Neural crest cell (in vitro differentiated cells): Measurements from ENCODE around the gene TANC1. TPM values are rescaled to one million over a fixed set of nuclear protein-coding genes. Genes with fewer than 3 reads are reported as not detected.

Source experiments
- DNase-seq: peaks from one replicate; pipeline ENCODE4 v3.0.0; 2021; ENCODE audit warnings: low read depth, mixed read lengths, low spot score
- H3K27ac Mint-ChIP-seq: one replicate; pipeline ENCODE4 v1.8.0; 2021; ENCODE audit warnings: mild to moderate bottlenecking, mixed read lengths; ENCODE audit not compliant: unreplicated experiment
- H3K27me3 Mint-ChIP-seq: 2 replicates; pipeline ENCODE4 v1.8.0; 2021; ENCODE audit warnings: low read depth, mild to moderate bottlenecking, mixed read lengths
- H3K36me3 Mint-ChIP-seq: 2 replicates; pipeline ENCODE4 v1.8.0; 2021; ENCODE audit warnings: low read depth, mild to moderate bottlenecking, mixed read lengths
- H3K4me1 Mint-ChIP-seq: 2 replicates; pipeline ENCODE4 v1.8.0; 2021; ENCODE audit warnings: mixed read lengths
- H3K4me3 Mint-ChIP-seq: one replicate; pipeline ENCODE4 v1.8.0; 2021; ENCODE audit warnings: mild to moderate bottlenecking, mixed read lengths
- H3K9me3 Mint-ChIP-seq: 2 replicates; pipeline ENCODE4 v1.8.0; 2021; ENCODE audit warnings: mixed read lengths
- CTCF ChIP-seq: fragments of 200-600 bp; sonication (generic); conservative IDR thresholded peaks from 2 replicates; pipeline ENCODE4 v1.5.0; 2021; ENCODE audit warnings: antibody characterized with exemption, mild to moderate bottlenecking
- total RNA-seq: library from RNA; stranded (reverse); gene quantifications from 2 replicates; pipeline ENCODE4 v1.2.1, GENCODE V29; 2021

TANC1 gene
- total RNA-seq, 1 donor from 2014 or later: 13.2 TPM

DNA sequence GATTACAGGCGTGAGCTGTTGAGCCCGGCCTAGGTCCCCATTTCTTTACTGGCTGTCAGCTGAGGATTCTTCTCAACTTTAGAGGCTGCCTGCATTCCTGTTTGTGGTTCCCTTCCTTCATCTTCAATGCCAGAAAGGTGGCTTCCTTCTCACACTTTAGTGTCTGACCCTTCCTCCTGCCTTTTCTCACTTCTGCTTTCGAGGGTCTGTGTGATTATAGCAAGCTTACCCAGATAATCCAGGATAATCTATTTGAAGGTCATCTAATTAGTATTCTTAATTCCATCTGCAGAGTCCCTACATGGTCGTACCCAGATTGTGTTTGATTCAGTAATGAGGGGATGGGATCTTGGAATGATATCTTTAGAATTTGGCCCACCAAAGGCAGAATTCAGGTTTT, 157.4 kb downstream of the TANC1 start:
- peaks cover 33% of the 10 kb centered on the region for H3K4me1 Mint-ChIP-seq
- no peak overlapping the region for H3K4me3 Mint-ChIP-seq
- no peak for TF ChIP-seq CTCF
- H3K27me3 Mint-ChIP-seq: no peaks in the 10 kb centered on the region
- H3K9me3 Mint-ChIP-seq: no peaks in the 10 kb centered on the region
- H3K27ac Mint-ChIP-seq: no peak overlapping the region
- DNase-seq: no peak
- H3K36me3 Mint-ChIP-seq: peaks cover 2% of the 10 kb centered on the region

GRCh38 chr2:159126432-159127022, 158.1 kb downstream of the TANC1 start:
- Mint-ChIP-seq H3K9me3 (no peaks in the 10 kb centered on the region), H3K36me3 (peaks cover 2% of the 10 kb centered on the region), H3K27ac (no peak overlapping the region), H3K4me1 (peaks cover 34% of the 10 kb centered on the region), H3K4me3 (no peak overlapping the region), H3K27me3 (no peaks in the 10 kb centered on the region)
- DNase-seq: no peak
- TF ChIP-seq CTCF: no peak

DNA sequence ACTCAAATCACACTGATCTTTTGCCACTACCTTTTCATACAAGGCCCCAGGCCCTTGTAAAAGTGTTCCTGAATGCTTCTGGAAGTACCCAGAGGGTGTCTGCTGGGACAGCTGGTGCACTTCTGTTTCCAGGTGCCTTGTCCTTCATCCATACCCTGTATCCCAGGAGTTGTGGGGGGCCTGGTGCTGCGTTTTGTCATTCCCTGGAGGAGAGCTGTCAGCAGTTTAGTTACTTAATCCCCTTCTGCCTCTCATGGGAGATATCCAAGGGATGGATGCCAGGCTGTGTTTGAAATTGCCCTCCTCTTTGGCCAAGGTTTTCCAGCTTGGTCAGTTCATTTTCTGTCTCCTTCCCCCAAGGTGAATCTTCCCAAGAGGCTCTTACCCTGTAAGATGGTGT, 159.8 kb downstream of the TANC1 start:
- H3K36me3 Mint-ChIP-seq: peaks cover 2% of the 10 kb centered on the region
- H3K4me3 Mint-ChIP-seq: no peak overlapping the region
- no peak for DNase-seq
- no peak overlapping the region for H3K27ac Mint-ChIP-seq
- no peaks in the 10 kb centered on the region for H3K27me3 Mint-ChIP-seq
- no peaks in the 10 kb centered on the region for H3K9me3 Mint-ChIP-seq
- TF ChIP-seq CTCF: no peak
- H3K4me1 Mint-ChIP-seq: peaks cover 37% of the 10 kb centered on the region

DNA sequence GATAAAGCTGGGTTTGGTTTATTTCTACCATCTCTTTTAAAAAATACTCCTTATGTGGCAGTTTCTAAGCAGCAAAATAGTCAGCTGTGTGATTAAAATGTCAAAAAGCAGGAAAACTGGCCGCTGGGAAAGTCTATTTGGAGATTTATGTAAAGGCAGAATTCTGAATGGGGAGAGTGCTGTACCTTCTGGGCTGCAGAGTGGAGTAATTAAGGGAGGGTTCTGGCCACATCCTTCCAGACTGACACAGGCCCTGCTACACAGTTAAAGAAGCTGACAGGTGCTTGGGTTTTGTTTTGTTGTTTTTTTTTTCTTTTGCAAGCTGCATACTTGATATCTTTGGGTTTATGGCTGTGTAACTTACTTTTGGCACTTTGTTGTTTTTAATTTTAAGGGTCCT, 160.8 kb downstream of the TANC1 start:
- H3K36me3 Mint-ChIP-seq: peaks cover 2% of the 10 kb centered on the region
- H3K4me3 Mint-ChIP-seq: no peak overlapping the region
- no peak overlapping the region for H3K27ac Mint-ChIP-seq
- H3K27me3 Mint-ChIP-seq: no peaks in the 10 kb centered on the region
- no peak for TF ChIP-seq CTCF
- no peak for DNase-seq
- no peaks in the 10 kb centered on the region for H3K9me3 Mint-ChIP-seq
- H3K4me1 Mint-ChIP-seq: peaks cover 36% of the 10 kb centered on the region

DNA sequence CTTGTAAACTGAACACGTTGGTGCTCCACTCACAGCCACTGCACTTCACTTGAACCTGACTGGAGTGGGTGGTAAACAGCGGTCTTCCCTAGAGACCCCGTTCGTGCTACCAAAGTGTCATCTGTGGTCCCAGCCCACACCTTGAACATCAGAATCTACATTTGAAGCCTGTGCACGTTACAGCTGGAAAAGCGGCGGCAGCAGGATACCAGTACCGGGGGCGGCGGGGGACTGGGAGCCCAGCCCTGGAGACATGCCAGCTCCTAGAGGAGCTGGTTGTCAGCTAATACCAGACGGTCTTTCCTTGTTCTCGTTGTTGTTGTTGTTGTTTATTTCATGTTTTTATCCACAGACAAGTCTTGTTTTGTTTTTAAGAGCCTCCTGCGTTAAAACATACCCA, 161.4 kb downstream of the TANC1 start:
- TF ChIP-seq CTCF: no peak
- Mint-ChIP-seq H3K9me3 (no peaks in the 10 kb centered on the region), H3K4me1 (peaks cover 30% of the 10 kb centered on the region), H3K4me3 (no peak overlapping the region), H3K27ac (no peak overlapping the region), H3K27me3 (no peaks in the 10 kb centered on the region), H3K36me3 (peaks cover 2% of the 10 kb centered on the region)
- DNase-seq: no peak
